GM23338 (cell line): ENCODE measurements around the gene BMP8B. TPM values are rescaled to one million over a fixed set of nuclear protein-coding genes. Genes with fewer than 3 reads are reported as not detected.

Source experiments
- ATAC-seq: fragments of 200-7000 bp; cut with Tn5 transposase; 3 replicates; pipeline ENCODE4 v1.9.1; 2020
- DNase-seq: peaks from one replicate; pipeline ENCODE4 v3.0.0-alpha.2; 2015; ENCODE audit warnings: low spot score
- H2AFZ ChIP-seq: fragments of 200-600 bp; sonication (generic); 2 replicates; pipeline ENCODE4 v1.8.0; 2016; ENCODE audit warnings: antibody characterized with exemption, mild to moderate bottlenecking, moderate library complexity
- H3F3A ChIP-seq: fragments of 200-600 bp; sonication (generic); replicated peaks from 2 replicates; pipeline ENCODE4 v1.8.0; 2017; ENCODE audit warnings: antibody characterized with exemption, mixed run types, low read depth
- H3K27ac ChIP-seq: fragments of 200-600 bp; sonication (generic); 2 replicates; pipeline ENCODE4 v1.6.1; 2016; ENCODE audit warnings: low read depth
- H3K27me3 ChIP-seq: fragments of 200-600 bp; sonication (generic); 2 replicates; pipeline ENCODE4 v1.8.0; 2016; ENCODE audit warnings: mild to moderate bottlenecking, mixed run types, moderate library complexity; ENCODE audit not compliant: insufficient read depth
- H3K36me3 ChIP-seq: fragments of 200-600 bp; sonication (generic); 2 replicates; pipeline ENCODE4 v1.8.0; 2016; ENCODE audit warnings: mild to moderate bottlenecking; ENCODE audit not compliant: insufficient read depth
- H3K4me1 ChIP-seq: fragments of 200-600 bp; sonication (generic); 2 replicates; pipeline ENCODE4 v1.8.0; 2016; ENCODE audit warnings: mild to moderate bottlenecking, moderate library complexity; ENCODE audit not compliant: insufficient read depth
- H3K4me2 ChIP-seq: fragments of 200-600 bp; sonication (generic); 2 replicates; pipeline ENCODE4 v1.7.1; 2017; ENCODE audit warnings: mixed run types
- H3K4me3 ChIP-seq: fragments of 200-600 bp; sonication (generic); 2 replicates; pipeline ENCODE4 v1.6.1; 2016; ENCODE audit warnings: mixed run types
- H3K79me2 ChIP-seq: fragments of 200-600 bp; sonication (generic); replicated peaks from 2 replicates; pipeline ENCODE4 v1.8.0; 2017; ENCODE audit warnings: mild to moderate bottlenecking; ENCODE audit not compliant: insufficient read depth
- H3K9me2 ChIP-seq: fragments of 200-600 bp; sonication (generic); 2 replicates; pipeline ENCODE4 v1.8.0; 2017; ENCODE audit not compliant: insufficient read depth
- H4K20me1 ChIP-seq: fragments of 200-600 bp; sonication (generic); replicated peaks from 2 replicates; pipeline ENCODE4 v1.8.0; 2017; ENCODE audit warnings: mild to moderate bottlenecking; ENCODE audit not compliant: insufficient read depth
- H3K27ac Mint-ChIP-seq: 2 replicates; pipeline ENCODE4 v1.8.0; 2020; ENCODE audit warnings: inconsistent platforms, mild to moderate bottlenecking, moderate library complexity, mixed read lengths
- H3K27me3 Mint-ChIP-seq: 3 replicates; pipeline ENCODE4 v1.8.0; 2022; ENCODE audit warnings: low read depth, mild to moderate bottlenecking, moderate library complexity, mixed read lengths, inconsistent platforms; ENCODE audit not compliant: insufficient read depth, poor library complexity
- H3K36me3 Mint-ChIP-seq: 3 replicates; pipeline ENCODE4 v1.8.0; 2021; ENCODE audit warnings: low read depth, mild to moderate bottlenecking, inconsistent platforms, moderate library complexity, mixed read lengths
- H3K4me1 Mint-ChIP-seq: 3 replicates; pipeline ENCODE4 v1.8.0; 2020; ENCODE audit warnings: mild to moderate bottlenecking, inconsistent platforms, mixed read lengths
- H3K4me3 Mint-ChIP-seq: 3 replicates; pipeline ENCODE4 v1.8.0; 2021; ENCODE audit warnings: moderate library complexity, mild to moderate bottlenecking, inconsistent platforms, mixed read lengths
- H3K9me3 Mint-ChIP-seq: 3 replicates; pipeline ENCODE4 v1.8.0; 2020; ENCODE audit warnings: moderate library complexity, mild to moderate bottlenecking, inconsistent platforms, mixed read lengths
- CREB1 ChIP-seq: fragments of 250-450 bp; sonication (Bioruptor Pico); IDR thresholded peaks from 2 replicates; pipeline ENCODE4 v1.5.0; 2020; ENCODE audit warnings: low read depth, mild to moderate bottlenecking, moderate library complexity
- ETS1 ChIP-seq: IDR thresholded peaks from 2 replicates; pipeline ENCODE4 v1.6.1; 2016; ENCODE audit warnings: antibody characterized with exemption
- EZH2 ChIP-seq: fragments of 200-600 bp; sonication (generic); IDR thresholded peaks from one replicate; pipeline ENCODE4 v1.8.0; 2017; ENCODE audit warnings: antibody characterized with exemption, mild to moderate bottlenecking, low read depth; ENCODE audit not compliant: unreplicated experiment
- EZH2phosphoT487 ChIP-seq: fragments of 200-600 bp; sonication (generic); IDR thresholded peaks from one replicate; pipeline ENCODE4 v1.8.1; 2018; ENCODE audit warnings: antibody characterized with exemption; ENCODE audit not compliant: unreplicated experiment
- NANOG ChIP-seq: IDR thresholded peaks from 2 replicates; pipeline ENCODE4 v1.6.1; 2016; ENCODE audit warnings: antibody characterized with exemption, borderline replicate concordance
- POLR2AphosphoS5 ChIP-seq: IDR thresholded peaks from 2 replicates; pipeline ENCODE4 v1.6.1; 2016; ENCODE audit warnings: antibody characterized with exemption, low read depth
- REST ChIP-seq: IDR thresholded peaks from one replicate; pipeline ENCODE4 v1.6.1; 2018; ENCODE audit warnings: antibody characterized with exemption; ENCODE audit not compliant: unreplicated experiment
- ZNF331 ChIP-seq: fragments of 250-450 bp; sonication (Bioruptor Pico); IDR thresholded peaks from 2 replicates; pipeline ENCODE4 v1.5.0; 2020; ENCODE audit warnings: low read depth, mild to moderate bottlenecking, moderate library complexity
- polyA plus RNA-seq: library from polyadenylated mRNA; unstranded; fragments of >200 nt; fragmentation: Nextera tagmentation; extraction: Ambion mirVana; gene quantifications from 2 replicates; pipeline ENCODE4 v1.2.1, GENCODE V29; 2016
- total RNA-seq: library from RNA; depleted of rRNA; stranded (reverse); fragments of >200 nt; shearing (Covaris generic); gene quantifications from 2 replicates; pipeline ENCODE4 v1.2.3, GENCODE V29; 2014
- TF ChIP-seq, protein P1 (sequence below), 2 experiments: fragments of 200-600 bp in 1 of 2; sonication (generic) in 1 of 2; conservative IDR thresholded peaks; 2 replicates each; pipeline versions ENCODE4 v1.5.1 to v1.6.1; 2016 to 2017; ENCODE audit warnings: antibody characterized with exemption in 2 of 2, low read depth in 2 of 2, mild to moderate bottlenecking in 2 of 2, moderate library complexity in 1 of 2

The BMP8B gene
- total and polyA plus RNA-seq, 2 experiments from 2014 or later = 0.16 to 0.90 TPM

- no peak overlapping the region for H3K27ac ChIP-seq
- no peak for TF ChIP-seq NANOG
- TF ChIP-seq EZH2 = no peak
- TF ChIP-seq ZNF331 = no peak
- Mint-ChIP-seq H3K27me3 (peaks cover 3% of the 10 kb centered on the region), H3K27ac (no peak overlapping the region), H3K4me1 (no peaks in the 10 kb centered on the region; the same call in 2 of the 3 replicates), H3K9me3 (peaks cover 15% of the 10 kb centered on the region; the same call in 2 of the 3 replicates), H3K4me3 (no peak overlapping the region), H3K36me3 (peaks cover 37% of the 10 kb centered on the region)
- H3K9me2 ChIP-seq = no peaks in the 10 kb centered on the region
- 0 out of 2 replicates have a peak, but pooled peaks cover 3% of the 10 kb centered on the region for H4K20me1 ChIP-seq
- ATAC-seq = no peak
- no peaks in the 10 kb centered on the region for H3F3A ChIP-seq
- H3K36me3 ChIP-seq = no peaks in the 10 kb centered on the region
- no peak overlapping the region for H3K4me2 ChIP-seq
- DNase-seq = no peak
- no peaks in the 10 kb centered on the region for H3K4me1 ChIP-seq
- H3K4me3 ChIP-seq = no peak overlapping the region
- no peaks in the 10 kb centered on the region for H3K79me2 ChIP-seq
- H3K27me3 ChIP-seq = no peaks in the 10 kb centered on the region
- no peak overlapping the region for H2AFZ ChIP-seq
Measured at GRCh38 chr1:39757501-39757900, 31.2 kb downstream of the BMP8B start.

GRCh38 chr1:39755965-39756659 is 32.6 kb downstream of the BMP8B start:
- Histone ChIP-seq H3K27me3 (no peaks in the 10 kb centered on the region), H3K4me3 (no peak overlapping the region), H3K4me2 (no peak overlapping the region), H3K79me2 (no peaks in the 10 kb centered on the region), H3K36me3 (no peaks in the 10 kb centered on the region; the same call in 1 of the 2 replicates), H3K4me1 (no peaks in the 10 kb centered on the region), H3K27ac (no peak overlapping the region), H2AFZ (no peak overlapping the region), H3F3A (no peaks in the 10 kb centered on the region), H4K20me1 (0 out of 2 replicates have a peak, but pooled peaks cover 3% of the 10 kb centered on the region), H3K9me2 (no peaks in the 10 kb centered on the region)
- Mint-ChIP-seq H3K4me3 (no peak overlapping the region; the same call in 2 of the 3 replicates), H3K27ac (no peak overlapping the region), H3K27me3 (peaks cover 2% of the 10 kb centered on the region), H3K9me3 (peaks cover 11% of the 10 kb centered on the region; the same call in 2 of the 3 replicates), H3K4me1 (no peaks in the 10 kb centered on the region; the same call in 2 of the 3 replicates), H3K36me3 (peaks cover 45% of the 10 kb centered on the region)
- no peak for ATAC-seq
- DNase-seq = no peak
- no peak for TF ChIP-seq REST
- TF ChIP-seq POLR2AphosphoS5 = no peak
- no peak for TF ChIP-seq CREB1 (CRISPR knock-in tag)
- TF ChIP-seq, protein P1, sequence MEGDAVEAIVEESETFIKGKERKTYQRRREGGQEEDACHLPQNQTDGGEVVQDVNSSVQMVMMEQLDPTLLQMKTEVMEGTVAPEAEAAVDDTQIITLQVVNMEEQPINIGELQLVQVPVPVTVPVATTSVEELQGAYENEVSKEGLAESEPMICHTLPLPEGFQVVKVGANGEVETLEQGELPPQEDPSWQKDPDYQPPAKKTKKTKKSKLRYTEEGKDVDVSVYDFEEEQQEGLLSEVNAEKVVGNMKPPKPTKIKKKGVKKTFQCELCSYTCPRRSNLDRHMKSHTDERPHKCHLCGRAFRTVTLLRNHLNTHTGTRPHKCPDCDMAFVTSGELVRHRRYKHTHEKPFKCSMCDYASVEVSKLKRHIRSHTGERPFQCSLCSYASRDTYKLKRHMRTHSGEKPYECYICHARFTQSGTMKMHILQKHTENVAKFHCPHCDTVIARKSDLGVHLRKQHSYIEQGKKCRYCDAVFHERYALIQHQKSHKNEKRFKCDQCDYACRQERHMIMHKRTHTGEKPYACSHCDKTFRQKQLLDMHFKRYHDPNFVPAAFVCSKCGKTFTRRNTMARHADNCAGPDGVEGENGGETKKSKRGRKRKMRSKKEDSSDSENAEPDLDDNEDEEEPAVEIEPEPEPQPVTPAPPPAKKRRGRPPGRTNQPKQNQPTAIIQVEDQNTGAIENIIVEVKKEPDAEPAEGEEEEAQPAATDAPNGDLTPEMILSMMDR (conservative IDR thresholded peaks at IDR 0.05; ENCODE audit: low read depth in 2 of 2) = no peak
- TF ChIP-seq NANOG = no peak
- no peak for TF ChIP-seq ETS1
- no peak for TF ChIP-seq EZH2phosphoT487
- TF ChIP-seq ZNF331 = no peak
